RWPE1 (cell line): ENCODE results near the gene MED13L.
A peak's percentile ranks its signal among the peaks of the same experiment; 100 is the strongest.

ENCODE experiments used
- CTCF ChIA-PET: fragments of 350-600 bp; sonication (Branson Sonifier 250); formaldehyde crosslinking; extraction: SDS; loops from one replicate; lab custom pipeline; 2021; lab: Yijun Ruan, JAX
- POLR2A ChIA-PET: fragments of 400-600 bp; formaldehyde crosslinking; extraction: SDS; loops from one replicate; lab custom pipeline; 2020; ENCODE audit warnings: antibody characterized with exemption; ENCODE audit not compliant: low non-redundant PET; lab: Yijun Ruan, JAX
- DNase-seq: peaks from one replicate; pipeline ENCODE4 v3.0.0; 2012; ENCODE audit warnings: low spot score
- H3K27ac ChIP-seq: fragments of 450-650 bp; 2 replicates; pipeline ENCODE4 v1.5.1; 2017
- CTCF ChIP-seq: fragments of 450-650 bp; conservative IDR thresholded peaks from 2 replicates; pipeline ENCODE4 v1.5.1; 2017; ENCODE audit warnings: low read depth, mild to moderate bottlenecking

MED13L gene

DNA sequence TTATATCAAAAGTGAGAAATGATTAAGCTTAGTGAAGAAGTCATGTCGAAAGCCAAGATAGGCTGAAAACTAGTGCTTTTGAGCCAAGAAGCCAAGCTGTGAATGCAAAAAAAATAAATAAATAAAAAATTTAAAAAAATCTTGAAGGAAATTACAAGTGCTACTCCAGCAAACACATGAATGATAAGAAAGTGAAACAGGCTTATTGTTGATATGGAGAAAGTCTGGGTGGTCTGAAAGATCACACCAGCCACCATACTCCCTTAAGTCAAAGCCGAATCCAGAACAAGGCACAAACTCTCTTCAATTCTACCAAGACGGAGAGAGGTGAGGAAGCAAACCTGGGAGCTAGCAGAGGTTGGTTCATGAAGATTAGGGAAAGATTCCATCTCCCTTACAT, 49.7 kb downstream of the MED13L start:
- no peak for TF ChIP-seq CTCF
- ChIA-PET POLR2A (interaction anchor here (0.7 kb wide), 1 partner anchor 13 kb away, joined by 3 read pairs; no protein-coding TSS in a partner anchor), CTCF (interaction anchor here (0.6 to 0.9 kb wide), 3 partner anchors 9 to 23 kb away, joined by 3 read pairs; no protein-coding TSS in a partner anchor)
- H3K27ac ChIP-seq: no peak overlapping the region
- DNase-seq: no peak

- no peak for DNase-seq
- TF ChIP-seq CTCF: no peak
- CTCF ChIA-PET: interaction anchor here (0.6 kb wide), 3 partner anchors 44 to 83 kb away, joined by 3 to 5 read pairs (median 4); no protein-coding TSS in a partner anchor
- H3K27ac ChIP-seq: no peak overlapping the region
- POLR2A ChIA-PET: interaction anchor here (0.6 kb wide), 1 partner anchor 32 kb away, joined by 3 read pairs; no protein-coding TSS in a partner anchor
Observed at GRCh38 chr12:116226026-116226425, 51.5 kb downstream of the MED13L start.

DNA sequence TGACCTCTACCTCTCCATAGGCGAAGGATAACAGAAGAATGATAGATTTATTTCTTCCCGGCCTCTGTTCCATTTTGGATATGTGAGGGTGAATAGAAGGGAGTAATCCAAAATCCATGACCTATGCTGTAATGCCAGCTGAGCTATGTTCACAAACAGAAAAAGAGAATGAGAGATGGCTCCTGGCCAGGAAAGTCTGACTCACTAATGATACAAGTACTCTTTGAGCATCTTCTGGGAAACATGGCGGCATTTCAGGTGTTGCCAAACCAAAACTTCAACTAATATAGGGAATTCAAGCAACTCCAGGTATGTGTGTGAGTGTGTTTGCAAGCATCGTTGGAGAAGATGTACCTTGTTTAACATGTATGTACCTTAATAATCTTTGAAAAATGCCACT, 55.1 kb downstream of the MED13L start:
- DNase-seq: peak; percentile 49
- no peak for TF ChIP-seq CTCF
- H3K27ac ChIP-seq: no peak overlapping the region
- ChIA-PET CTCF (no interaction called here), POLR2A (no interaction called here)

- ChIA-PET CTCF (interaction anchor here (0.6 kb wide), 1 partner anchor 245 kb away, joined by 4 read pairs; no protein-coding TSS in a partner anchor), POLR2A (no interaction called here)
- TF ChIP-seq CTCF: no peak
- H3K27ac ChIP-seq: no peak overlapping the region
- no peak for DNase-seq
Observed at GRCh38 chr12:116220756-116221155, 56.7 kb downstream of the MED13L start.

DNA sequence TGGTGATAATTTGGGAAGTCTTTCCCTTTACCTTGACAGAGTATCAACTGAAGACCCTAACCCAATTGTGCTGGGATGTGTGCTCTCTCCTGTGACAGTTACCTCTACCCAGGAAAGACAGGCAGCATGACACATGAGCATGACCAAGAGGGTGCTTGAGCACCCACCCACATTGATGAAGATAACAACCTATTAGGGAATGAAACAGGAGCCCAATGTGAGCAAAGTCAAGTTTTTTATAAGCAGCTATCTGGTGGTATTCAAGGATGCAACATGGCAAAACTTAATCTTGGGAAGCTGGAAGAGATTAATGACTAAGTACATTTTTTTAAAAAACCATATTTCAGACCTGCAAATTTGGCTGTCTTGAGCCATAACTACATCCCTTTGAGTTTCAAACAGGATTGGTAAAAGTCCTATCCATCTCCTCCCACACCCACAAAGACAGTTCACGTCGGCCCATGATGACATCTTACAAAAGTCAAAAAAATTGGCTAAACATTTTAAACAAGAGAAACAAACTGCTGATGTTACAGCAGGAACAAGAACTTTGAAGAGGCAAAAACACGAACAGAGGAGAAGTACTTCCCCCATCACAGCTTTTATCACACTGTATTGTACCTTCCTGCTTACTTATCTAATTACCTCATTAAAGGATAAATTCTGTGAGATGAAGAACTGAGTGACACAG, 60.3 kb downstream of the MED13L start:
- TF ChIP-seq CTCF: no peak
- ChIA-PET CTCF (no interaction called here), POLR2A (no interaction called here)
- H3K27ac ChIP-seq: no peak overlapping the region
- no peak for DNase-seq

DNA sequence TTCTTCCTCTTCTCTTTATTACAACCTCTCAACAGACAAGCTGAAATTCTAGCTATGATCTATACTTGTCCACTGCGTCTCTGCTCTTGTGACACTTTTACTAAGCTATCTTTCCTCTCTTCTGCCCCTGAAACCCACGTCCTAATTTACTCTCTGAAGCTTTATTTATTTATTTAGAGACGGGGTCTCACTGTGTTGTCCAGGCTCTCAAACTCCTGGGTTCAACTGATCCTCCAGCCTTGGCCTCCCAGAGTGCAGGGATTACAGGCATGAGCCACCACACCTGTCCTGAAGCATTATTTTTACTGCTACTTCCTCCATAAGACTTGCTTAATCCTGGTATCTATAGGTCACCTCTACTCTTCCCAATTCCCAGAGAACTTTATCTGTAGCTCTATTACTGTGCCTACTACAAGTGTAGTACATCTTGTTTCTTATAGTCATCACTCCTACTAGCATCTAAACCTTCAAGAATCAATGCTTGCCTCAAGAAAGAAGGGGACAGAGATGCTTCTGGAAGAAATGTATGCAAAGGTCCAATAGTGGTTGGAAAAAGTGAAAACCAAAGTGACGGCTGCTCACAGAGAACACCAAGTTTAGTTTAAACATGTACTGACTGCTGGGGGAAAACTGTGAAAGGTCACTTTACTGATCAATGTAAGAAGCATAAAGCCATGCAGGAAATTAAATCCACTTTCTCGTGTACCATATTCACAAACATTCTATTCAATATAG, 61.3 kb downstream of the MED13L start:
- no peak for DNase-seq
- no peak overlapping the region for H3K27ac ChIP-seq
- no peak for TF ChIP-seq CTCF
- CTCF ChIA-PET: interaction anchor here (0.6 kb wide), 1 partner anchor 66 kb away, joined by 3 read pairs; no protein-coding TSS in a partner anchor
- POLR2A ChIA-PET: no interaction called here
